ENCODE results near the gene SCNN1A. TPM values are rescaled to one million over a fixed set of nuclear protein-coding genes. Genes with fewer than 3 reads are reported as not detected.

Gene SCNN1A
- total RNA-seq, 4 donors from 2014 or later: 229 to 449 (median 336) TPM

- Histone ChIP-seq H3K4me1 (peaks cover 43 to 74% of the 10 kb centered on the region in 2 donors), H3K4me3 (replicated peaks in 1 of 3) (peak overlapping the region in 1 of 3 donors; percentile 10), H3K27me3 (no peaks in the 10 kb centered on the region), H3K36me3 (no peaks in the 10 kb centered on the region), H3K27ac (peak overlapping the region; percentile 97 to 99 (median 97)), H3K9me3 (no peaks in the 10 kb centered on the region)
- DNase-seq: no peak
- TF ChIP-seq CTCF (IDR thresholded peaks at IDR 0.05) (no peak), POLR2A (IDR thresholded peaks at IDR 0.05) (no peak)
- WGBS, 2 donors: 80 to 83% methylated on average over 10 of the region's 10 CpGs
- intact Hi-C loops (cut with DNase I): no loop called here
Observed at GRCh38 chr12:6376870-6377666, 1.7 kb upstream of the SCNN1A start.

- peaks cover 48 to 80% of the 10 kb centered on the region in 2 donors for H3K4me1 ChIP-seq
- H3K4me3 ChIP-seq (replicated peaks in 1 of 3): peak overlapping the region in 1 of 3 donors; percentile 10
- 22 to 30% methylated on average over 19 of the region's 19 CpGs for WGBS, 2 donors
- H3K27me3 ChIP-seq: no peaks in the 10 kb centered on the region
- TF ChIP-seq POLR2A (IDR thresholded peaks at IDR 0.05): peak in 1 of 2 donors; percentile 94
- peak in 4 of 6 experiments; percentile 22 to 45 (median 30) for TF ChIP-seq CTCF (IDR thresholded peaks at IDR 0.05)
- peak overlapping the region; percentile 97 to 99 (median 97) for H3K27ac ChIP-seq
- peak; percentile 98 for DNase-seq
- H3K36me3 ChIP-seq: no peaks in the 10 kb centered on the region
- H3K9me3 ChIP-seq: no peaks in the 10 kb centered on the region
- intact Hi-C loops (cut with DNase I): no loop called here
Observed at GRCh38 chr12:6376079-6376869, 911 bp upstream of the SCNN1A start.

- Histone ChIP-seq H3K4me3 (replicated peaks in 1 of 3) (peak overlapping the region; percentile 22 to 46 (median 45)), H3K27me3 (no peaks in the 10 kb centered on the region), H3K36me3 (no peaks in the 10 kb centered on the region), H3K4me1 (peaks cover 57 to 79% of the 10 kb centered on the region in 2 donors), H3K9me3 (no peaks in the 10 kb centered on the region), H3K27ac (peak overlapping the region; percentile 92 to 97 (median 97))
- WGBS, 2 donors: 50 to 54% methylated on average over 6 to 7 of the region's 7 CpGs
- peak in 1 of 2 donors; percentile 29 for DNase-seq
- no peak for TF ChIP-seq CTCF (IDR thresholded peaks at IDR 0.05)
- no peak for TF ChIP-seq POLR2A (IDR thresholded peaks at IDR 0.05)
- intact Hi-C loops (cut with DNase I): no loop called here
Observed at GRCh38 chr12:6374786-6375160, 590 bp downstream of the SCNN1A start.

- DNase-seq: peak; percentile 50 to 56
- Histone ChIP-seq H3K4me1 (peaks cover 60 to 79% of the 10 kb centered on the region in 2 donors), H3K27ac (peak overlapping the region; percentile 92 to 97 (median 97)), H3K9me3 (no peaks in the 10 kb centered on the region), H3K36me3 (no peaks in the 10 kb centered on the region), H3K4me3 (replicated peaks in 1 of 3) (peak overlapping the region; percentile 22 to 46 (median 45)), H3K27me3 (no peaks in the 10 kb centered on the region)
- TF ChIP-seq POLR2A (IDR thresholded peaks at IDR 0.05) (peak in 1 of 2 donors; percentile 25), CTCF (IDR thresholded peaks at IDR 0.05) (no peak)
- intact Hi-C loops (cut with DNase I): no loop called here
- WGBS, 2 donors: 59 to 77% methylated on average over 19 to 22 of the region's 24 CpGs
Observed at GRCh38 chr12:6374028-6374785, 1.2 kb downstream of the SCNN1A start.

Data from thyroid gland (tissue), 4 donors.